IMR-90 (cell line): ENCODE measurements around the gene NEUROD2.

Experiments
- CEBPB ChIP-seq: IDR thresholded peaks from 2 replicates; pipeline ENCODE4 v1.6.1; 2012; ENCODE audit warnings: low read depth, low read length, improper control_type of control experiment
- POLR2A ChIP-seq: IDR thresholded peaks from 2 replicates; pipeline ENCODE4 v1.6.1; 2012; ENCODE audit warnings: mild to moderate bottlenecking, low read depth, low read length
- RCOR1 ChIP-seq: IDR thresholded peaks from 2 replicates; pipeline ENCODE4 v1.6.1; 2012; ENCODE audit warnings: mild to moderate bottlenecking, low read length, improper control_type of control experiment; ENCODE audit not compliant: insufficient replicate concordance
- SMC3 ChIP-seq: fragments of 150-350 bp; IDR thresholded peaks from 2 replicates; pipeline ENCODE4 v1.6.1; 2016; ENCODE audit warnings: low read depth, mild to moderate bottlenecking, antibody characterized with exemption, low read length, moderate library complexity
- TF ChIP-seq, protein P1 (sequence below): conservative IDR thresholded peaks from 2 replicates; pipeline ENCODE4 v1.5.1; 2012; ENCODE audit warnings: mild to moderate bottlenecking, low read depth, low read length, improper control_type of control experiment

DNA sequence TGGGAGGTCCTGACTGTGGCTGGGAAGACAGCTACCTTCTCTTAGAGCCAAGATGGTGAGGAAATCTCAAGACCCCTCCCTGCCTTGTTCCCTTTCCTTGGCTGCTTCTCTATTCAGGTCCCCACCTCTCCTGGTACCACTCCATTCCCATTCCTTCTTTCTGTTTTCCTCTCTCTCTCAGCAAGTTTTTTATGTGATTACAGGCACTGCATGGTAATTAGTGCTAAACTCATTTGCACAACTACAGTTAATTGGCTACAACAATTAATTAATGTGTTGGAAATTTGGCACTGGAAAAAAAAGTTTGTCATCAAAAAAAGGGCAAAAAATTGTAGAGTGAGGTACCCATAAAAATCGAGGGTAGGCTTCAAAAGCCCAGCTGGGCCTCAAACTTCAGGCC, 45.3 kb downstream of the NEUROD2 start:
- TF ChIP-seq, protein P1, sequence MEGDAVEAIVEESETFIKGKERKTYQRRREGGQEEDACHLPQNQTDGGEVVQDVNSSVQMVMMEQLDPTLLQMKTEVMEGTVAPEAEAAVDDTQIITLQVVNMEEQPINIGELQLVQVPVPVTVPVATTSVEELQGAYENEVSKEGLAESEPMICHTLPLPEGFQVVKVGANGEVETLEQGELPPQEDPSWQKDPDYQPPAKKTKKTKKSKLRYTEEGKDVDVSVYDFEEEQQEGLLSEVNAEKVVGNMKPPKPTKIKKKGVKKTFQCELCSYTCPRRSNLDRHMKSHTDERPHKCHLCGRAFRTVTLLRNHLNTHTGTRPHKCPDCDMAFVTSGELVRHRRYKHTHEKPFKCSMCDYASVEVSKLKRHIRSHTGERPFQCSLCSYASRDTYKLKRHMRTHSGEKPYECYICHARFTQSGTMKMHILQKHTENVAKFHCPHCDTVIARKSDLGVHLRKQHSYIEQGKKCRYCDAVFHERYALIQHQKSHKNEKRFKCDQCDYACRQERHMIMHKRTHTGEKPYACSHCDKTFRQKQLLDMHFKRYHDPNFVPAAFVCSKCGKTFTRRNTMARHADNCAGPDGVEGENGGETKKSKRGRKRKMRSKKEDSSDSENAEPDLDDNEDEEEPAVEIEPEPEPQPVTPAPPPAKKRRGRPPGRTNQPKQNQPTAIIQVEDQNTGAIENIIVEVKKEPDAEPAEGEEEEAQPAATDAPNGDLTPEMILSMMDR, result no peak
- TF ChIP-seq POLR2A (no peak), CEBPB (no peak), SMC3 (no peak), RCOR1 (no peak)
